VCaP (cell line): Measurements from ENCODE around the gene NRSN1.
A peak's percentile ranks its signal among the peaks of the same experiment; 100 is the strongest.

Experiments
- H3K27ac ChIP-seq: fragments of 450-650 bp; 2 replicates; pipeline ENCODE4 v1.5.1; 2017
- TF ChIP-seq, protein P1 (sequence below): fragments of 450-650 bp; conservative IDR thresholded peaks from 2 replicates; pipeline ENCODE4 v1.5.1; 2017; ENCODE audit warnings: mild to moderate bottlenecking, moderate library complexity

The NRSN1 gene

DNA sequence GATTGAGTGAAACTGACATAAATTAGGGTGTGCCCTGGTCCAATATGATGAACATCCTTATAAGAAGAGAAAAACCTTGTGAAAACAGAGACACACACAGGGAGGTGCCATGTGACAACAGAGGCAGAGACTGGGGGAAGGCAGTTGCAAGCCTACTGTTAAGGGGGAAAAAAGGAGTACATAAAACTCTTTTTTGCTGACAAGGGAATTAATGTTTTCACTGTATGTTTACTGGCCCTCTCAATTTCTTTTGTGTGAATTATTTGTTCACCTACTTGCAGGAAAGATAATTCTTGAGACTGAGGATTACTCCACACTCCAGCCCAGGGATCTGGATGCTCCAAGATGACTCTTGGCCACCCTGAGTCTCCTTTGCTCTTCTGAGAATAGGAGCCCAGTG lies 12.1 kb upstream of the NRSN1 start:
- H3K27ac ChIP-seq: no peak overlapping the region
- TF ChIP-seq, protein P1, sequence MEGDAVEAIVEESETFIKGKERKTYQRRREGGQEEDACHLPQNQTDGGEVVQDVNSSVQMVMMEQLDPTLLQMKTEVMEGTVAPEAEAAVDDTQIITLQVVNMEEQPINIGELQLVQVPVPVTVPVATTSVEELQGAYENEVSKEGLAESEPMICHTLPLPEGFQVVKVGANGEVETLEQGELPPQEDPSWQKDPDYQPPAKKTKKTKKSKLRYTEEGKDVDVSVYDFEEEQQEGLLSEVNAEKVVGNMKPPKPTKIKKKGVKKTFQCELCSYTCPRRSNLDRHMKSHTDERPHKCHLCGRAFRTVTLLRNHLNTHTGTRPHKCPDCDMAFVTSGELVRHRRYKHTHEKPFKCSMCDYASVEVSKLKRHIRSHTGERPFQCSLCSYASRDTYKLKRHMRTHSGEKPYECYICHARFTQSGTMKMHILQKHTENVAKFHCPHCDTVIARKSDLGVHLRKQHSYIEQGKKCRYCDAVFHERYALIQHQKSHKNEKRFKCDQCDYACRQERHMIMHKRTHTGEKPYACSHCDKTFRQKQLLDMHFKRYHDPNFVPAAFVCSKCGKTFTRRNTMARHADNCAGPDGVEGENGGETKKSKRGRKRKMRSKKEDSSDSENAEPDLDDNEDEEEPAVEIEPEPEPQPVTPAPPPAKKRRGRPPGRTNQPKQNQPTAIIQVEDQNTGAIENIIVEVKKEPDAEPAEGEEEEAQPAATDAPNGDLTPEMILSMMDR: no peak

DNA sequence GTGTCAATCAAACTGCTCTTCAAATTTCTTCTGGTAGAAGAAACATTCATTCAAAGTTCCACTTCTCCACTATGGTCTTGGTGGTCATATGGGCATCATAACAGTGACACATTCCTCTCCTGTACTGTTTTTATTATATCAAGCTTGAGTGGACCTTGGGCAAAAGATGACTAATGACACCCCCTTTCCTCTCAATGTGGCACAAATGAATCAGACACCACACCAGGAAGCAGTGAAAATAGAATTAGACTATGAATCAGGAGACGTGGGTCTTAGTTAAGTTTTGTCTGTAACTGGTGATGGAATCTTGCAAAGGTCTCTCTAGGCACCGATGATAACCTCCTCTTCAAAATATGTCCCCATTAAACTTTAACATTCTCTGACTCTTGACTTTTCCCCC lies 9.0 kb upstream of the NRSN1 start:
- no peak overlapping the region for H3K27ac ChIP-seq
- TF ChIP-seq, protein P1: no peak

DNA sequence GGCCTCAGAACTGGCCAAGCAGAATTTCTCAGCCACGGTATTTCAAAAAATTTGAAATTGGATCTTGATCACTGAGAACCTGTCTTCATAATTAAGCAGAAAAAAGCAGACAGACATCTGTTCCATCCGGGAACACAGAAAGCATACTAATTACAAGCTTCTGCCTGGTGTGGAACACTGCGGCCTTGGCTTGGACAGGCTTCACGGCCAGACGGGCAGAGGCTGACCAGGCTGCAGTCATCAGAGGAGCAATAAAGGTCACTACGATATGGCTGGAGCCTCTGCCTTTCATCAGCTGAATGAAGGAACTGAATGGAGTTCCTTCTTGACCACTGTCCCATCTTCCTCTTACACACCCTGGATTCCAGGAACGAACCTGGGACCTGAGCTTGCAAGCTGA lies 3.9 kb upstream of the NRSN1 start:
- H3K27ac ChIP-seq: peak overlapping the region; percentile 45
- TF ChIP-seq, protein P1: no peak

DNA sequence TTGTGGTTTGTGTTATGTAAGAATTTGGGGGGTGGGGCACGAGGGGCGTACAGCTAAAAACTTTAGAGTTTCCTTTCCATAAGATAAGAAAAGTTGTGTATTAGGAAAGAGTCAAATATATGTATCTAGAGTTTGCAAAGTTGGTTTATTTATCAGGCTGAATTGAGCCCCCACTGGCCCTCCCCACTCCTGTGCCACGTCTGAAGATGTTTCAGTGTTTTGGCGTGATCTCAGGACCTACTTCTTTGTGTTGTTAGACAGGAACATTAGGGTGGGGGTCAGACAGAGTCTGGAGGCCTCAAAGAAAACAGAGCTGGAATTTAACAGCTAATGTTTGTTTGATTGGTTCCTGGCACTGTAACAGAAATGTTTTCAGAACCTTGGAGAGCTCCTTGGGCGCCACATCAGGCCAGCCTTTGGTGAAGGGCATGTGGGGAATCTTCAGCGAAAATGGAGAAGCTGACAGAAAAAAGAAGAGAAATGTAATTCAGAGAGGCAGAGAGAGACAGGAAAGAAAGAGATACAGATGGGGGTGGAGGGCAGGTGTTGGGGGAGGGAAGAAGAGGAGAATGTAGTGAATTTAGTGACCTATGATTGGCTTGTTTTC lies 674 bp downstream of the NRSN1 start:
- TF ChIP-seq, protein P1: no peak
- H3K27ac ChIP-seq: peak overlapping the region; percentile 73

DNA sequence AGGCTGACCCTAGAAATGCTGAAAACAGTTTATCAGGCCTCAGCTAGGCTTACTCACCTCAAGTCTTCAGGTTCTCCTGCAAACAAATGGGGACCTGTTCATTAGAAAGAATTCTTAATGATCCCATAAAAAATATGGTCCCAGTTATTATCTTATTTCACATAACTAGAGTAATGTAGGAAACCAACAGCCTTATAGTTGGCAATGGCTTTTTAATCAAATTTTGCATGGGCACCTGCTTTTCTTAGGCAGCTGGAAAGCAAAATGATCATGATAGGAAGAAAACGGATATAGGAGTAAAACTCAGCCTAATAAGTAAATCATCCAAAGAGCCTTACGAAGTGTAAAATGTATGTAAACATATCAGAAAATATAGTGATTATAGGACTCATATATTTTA lies 1.3 kb downstream of the NRSN1 start:
- TF ChIP-seq, protein P1: no peak
- peak overlapping the region; percentile 73 for H3K27ac ChIP-seq

DNA sequence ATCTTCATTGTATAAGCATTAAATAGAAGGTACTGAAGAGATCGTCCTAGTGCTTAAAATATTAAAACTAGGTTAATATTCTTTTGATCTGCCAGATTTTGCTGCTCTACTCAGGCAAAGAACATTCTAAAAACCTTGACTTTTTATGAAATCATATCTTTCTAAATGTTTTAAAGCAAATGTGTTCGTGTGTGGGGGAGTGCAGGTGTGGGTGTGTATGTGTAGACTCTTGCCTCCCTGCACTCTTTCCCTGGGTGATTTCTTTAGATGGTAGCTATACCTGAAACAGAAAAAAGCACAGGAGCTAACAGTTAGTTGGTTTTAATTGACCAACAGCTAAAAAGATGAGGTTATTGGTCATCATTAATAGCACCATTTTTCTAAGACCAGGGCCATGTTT lies 5.7 kb downstream of the NRSN1 start:
- H3K27ac ChIP-seq: no peak overlapping the region
- TF ChIP-seq, protein P1: no peak

DNA sequence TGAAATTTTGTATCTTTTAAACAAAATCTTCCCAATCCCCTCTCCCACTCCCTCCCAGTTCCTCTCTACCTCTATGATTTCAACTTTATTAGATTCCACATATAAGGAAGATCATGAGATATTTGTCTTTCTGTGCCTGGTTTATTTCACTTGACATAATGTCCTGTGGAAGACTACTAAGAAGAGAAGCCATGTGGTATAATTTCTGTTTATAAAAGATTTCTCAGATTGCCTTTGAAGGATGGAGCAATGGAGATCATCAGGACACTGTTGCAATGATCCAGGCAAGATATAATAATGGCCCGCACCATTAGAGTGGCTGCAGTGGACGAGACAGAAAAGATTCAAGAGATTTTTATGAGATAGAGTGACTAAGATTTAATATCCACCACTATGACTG lies 13.1 kb downstream of the NRSN1 start:
- TF ChIP-seq, protein P1: no peak
- no peak overlapping the region for H3K27ac ChIP-seq

DNA sequence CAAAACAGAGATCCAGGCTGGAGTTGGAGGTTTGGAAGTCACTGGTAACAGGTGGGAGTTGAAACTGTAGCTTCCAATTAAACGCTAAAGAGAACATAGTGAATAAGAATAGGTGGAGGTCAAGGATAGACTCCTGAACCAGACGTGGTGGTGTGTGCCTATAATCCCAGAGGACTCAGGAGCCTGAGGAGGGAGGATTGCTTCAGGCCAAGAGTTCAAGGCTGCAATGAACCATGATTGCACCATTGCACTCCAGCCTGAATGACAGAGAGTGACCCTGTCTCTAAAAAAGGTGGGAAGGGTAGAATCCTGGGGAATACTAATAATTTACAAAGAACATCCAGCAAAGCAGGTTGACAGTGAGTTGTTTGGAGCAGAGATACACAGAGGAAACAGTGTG lies 13.6 kb downstream of the NRSN1 start:
- TF ChIP-seq, protein P1: no peak
- no peak overlapping the region for H3K27ac ChIP-seq
